Esophagus squamous epithelium (tissue), 4 donors: Measurements from ENCODE around the gene ADCY5.

Experiments
- POLR2A ChIP-seq, 4 donors: fragments of 450-650 bp; IDR thresholded peaks; one replicate each; pipeline ENCODE4 v1.6.1; 2017; ENCODE audit warnings: antibody characterized with exemption in 4 of 4, mild to moderate bottlenecking in 4 of 4, moderate library complexity in 3 of 4
- TF ChIP-seq, protein P1 (sequence below), 6 experiments: fragments of 450-650 bp in 4 of 6; fragments of 200-600 bp in 2 of 6; sonication (generic) in 2 of 6; IDR thresholded peaks; one replicate each; pipeline ENCODE4 v1.5.1; 2016 to 2019; ENCODE audit warnings: antibody characterized with exemption in 6 of 6, mild to moderate bottlenecking in 4 of 6, moderate library complexity in 4 of 6

GRCh38 chr3:123281406-123281805, 167.5 kb downstream of the ADCY5 start:
- TF ChIP-seq, protein P1, sequence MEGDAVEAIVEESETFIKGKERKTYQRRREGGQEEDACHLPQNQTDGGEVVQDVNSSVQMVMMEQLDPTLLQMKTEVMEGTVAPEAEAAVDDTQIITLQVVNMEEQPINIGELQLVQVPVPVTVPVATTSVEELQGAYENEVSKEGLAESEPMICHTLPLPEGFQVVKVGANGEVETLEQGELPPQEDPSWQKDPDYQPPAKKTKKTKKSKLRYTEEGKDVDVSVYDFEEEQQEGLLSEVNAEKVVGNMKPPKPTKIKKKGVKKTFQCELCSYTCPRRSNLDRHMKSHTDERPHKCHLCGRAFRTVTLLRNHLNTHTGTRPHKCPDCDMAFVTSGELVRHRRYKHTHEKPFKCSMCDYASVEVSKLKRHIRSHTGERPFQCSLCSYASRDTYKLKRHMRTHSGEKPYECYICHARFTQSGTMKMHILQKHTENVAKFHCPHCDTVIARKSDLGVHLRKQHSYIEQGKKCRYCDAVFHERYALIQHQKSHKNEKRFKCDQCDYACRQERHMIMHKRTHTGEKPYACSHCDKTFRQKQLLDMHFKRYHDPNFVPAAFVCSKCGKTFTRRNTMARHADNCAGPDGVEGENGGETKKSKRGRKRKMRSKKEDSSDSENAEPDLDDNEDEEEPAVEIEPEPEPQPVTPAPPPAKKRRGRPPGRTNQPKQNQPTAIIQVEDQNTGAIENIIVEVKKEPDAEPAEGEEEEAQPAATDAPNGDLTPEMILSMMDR (IDR thresholded peaks at IDR 0.05): no peak
- TF ChIP-seq POLR2A (IDR thresholded peaks at IDR 0.05): no peak
